DND-41 (cell line): Measurements from ENCODE around the gene LDB2.

Experiments used
- ATAC-seq: fragments of 200-7000 bp; cut with Tn5 transposase; 3 replicates; pipeline ENCODE4 v1.9.1; 2021; ENCODE audit warnings: low read depth; ENCODE audit not compliant: insufficient read depth
- DNase-seq: peaks from one replicate; pipeline ENCODE4 v3.0.0-alpha.2; 2020
- H2AFZ ChIP-seq: 2 replicates; pipeline ENCODE4 v1.6.0; 2012; ENCODE audit warnings: low read depth, low read length
- H3K27ac ChIP-seq: 2 replicates; pipeline ENCODE4 v1.5.1; 2012; ENCODE audit warnings: low read length, inconsistent platforms
- H3K27me3 ChIP-seq: fragments of 200-600 bp; sonication (generic); 2 replicates; pipeline ENCODE4 v1.6.0; 2012; ENCODE audit warnings: low read length, mild to moderate bottlenecking, inconsistent platforms; ENCODE audit not compliant: insufficient read depth, poor library complexity
- H3K36me3 ChIP-seq: 2 replicates; pipeline ENCODE4 v1.5.1; 2012; ENCODE audit warnings: low read length, inconsistent platforms; ENCODE audit not compliant: insufficient read depth
- H3K4me1 ChIP-seq: 2 replicates; pipeline ENCODE4 v1.5.1; 2012; ENCODE audit warnings: mild to moderate bottlenecking, low read length; ENCODE audit not compliant: insufficient read depth
- H3K4me2 ChIP-seq: 2 replicates; pipeline ENCODE4 v1.6.0; 2012; ENCODE audit warnings: mild to moderate bottlenecking, moderate library complexity, low read length, inconsistent platforms; ENCODE audit not compliant: insufficient read depth
- H3K4me3 ChIP-seq, 2 experiments: fragments of 200-600 bp in 1 of 2; shearing (Covaris generic) in 1 of 2; 2 replicates each; pipeline ENCODE4 v1.5.1; 2012 to 2016; ENCODE audit warnings: inconsistent platforms in 2 of 2, low read length in 2 of 2, mild to moderate bottlenecking in 2 of 2, low read depth in 1 of 2, moderate library complexity in 1 of 2
- H3K79me2 ChIP-seq: 2 replicates; pipeline ENCODE4 v1.6.0; 2012; ENCODE audit warnings: low read length, inconsistent platforms; ENCODE audit not compliant: insufficient read depth
- H3K9ac ChIP-seq: 2 replicates; pipeline ENCODE4 v1.6.0; 2012; ENCODE audit warnings: low read depth, mild to moderate bottlenecking, inconsistent platforms, low read length, moderate library complexity
- H3K9me3 ChIP-seq: 2 replicates; pipeline ENCODE4 v1.5.1; 2012; ENCODE audit warnings: low read length, moderate library complexity, mild to moderate bottlenecking, inconsistent platforms; ENCODE audit not compliant: insufficient read depth, severe bottlenecking
- H4K20me1 ChIP-seq: 2 replicates; pipeline ENCODE4 v1.6.0; 2012; ENCODE audit warnings: low read length; ENCODE audit not compliant: insufficient read depth
- CTCF ChIP-seq: IDR thresholded peaks from 2 replicates; pipeline ENCODE4 v1.5.1; 2012; ENCODE audit warnings: borderline replicate concordance, low read length, moderate library complexity, mild to moderate bottlenecking; ENCODE audit not compliant: poor library complexity, severe bottlenecking; ENCODE audit errors: extremely low read depth
- EZH2 ChIP-seq: IDR thresholded peaks from 3 replicates; pipeline ENCODE4 v1.6.1; 2012; ENCODE audit warnings: borderline replicate concordance, low read depth, mild to moderate bottlenecking, moderate library complexity, low read length, inconsistent platforms; ENCODE audit not compliant: severe bottlenecking

The LDB2 gene

GRCh38 chr4:16759931-16760582 is 138.4 kb downstream of the LDB2 start:
- no peak for ATAC-seq

GRCh38 chr4:16758816-16759215 is 139.6 kb downstream of the LDB2 start:
- Histone ChIP-seq H3K4me2 (no peak overlapping the region), H3K4me3 (no peak overlapping the region), H3K9me3 (no peaks in the 10 kb centered on the region), H3K27me3 (peaks cover 4% of the 10 kb centered on the region), H3K27ac (no peak overlapping the region), H3K9ac (no peak overlapping the region), H4K20me1 (no peaks in the 10 kb centered on the region), H3K4me1 (no peaks in the 10 kb centered on the region), H2AFZ (no peak overlapping the region), H3K79me2 (no peaks in the 10 kb centered on the region), H3K36me3 (no peaks in the 10 kb centered on the region)
- TF ChIP-seq EZH2 (no peak), CTCF (no peak)
- ATAC-seq (no peak), DNase-seq (no peak)

More at GRCh38 chr4:16759931-16760582, 138.4 kb downstream of the LDB2 start:
- TF ChIP-seq CTCF: no peak
- no peak for TF ChIP-seq EZH2
- DNase-seq: no peak
- no peaks in the 10 kb centered on the region for H4K20me1 ChIP-seq
- H3K36me3 ChIP-seq: no peaks in the 10 kb centered on the region
- no peaks in the 10 kb centered on the region for H3K9me3 ChIP-seq
- H3K27ac ChIP-seq: no peak overlapping the region
- H3K4me1 ChIP-seq: no peaks in the 10 kb centered on the region
- H3K9ac ChIP-seq: no peak overlapping the region
- no peak overlapping the region for H3K4me2 ChIP-seq
- no peak overlapping the region for H2AFZ ChIP-seq
- H3K79me2 ChIP-seq: no peaks in the 10 kb centered on the region
- H3K4me3 ChIP-seq: no peak overlapping the region
- peaks cover 4% of the 10 kb centered on the region for H3K27me3 ChIP-seq

- H3K9ac ChIP-seq: no peak overlapping the region
- no peaks in the 10 kb centered on the region for H4K20me1 ChIP-seq
- no peak for ATAC-seq
These were observed 140.2 kb downstream of the LDB2 start for GRCh38 chr4:16758255-16758654.

More at GRCh38 chr4:16758255-16758654, 140.2 kb downstream of the LDB2 start:
- Histone ChIP-seq H2AFZ (no peak overlapping the region), H3K4me1 (no peaks in the 10 kb centered on the region), H3K27ac (no peak overlapping the region), H3K4me3 (no peak overlapping the region), H3K9me3 (no peaks in the 10 kb centered on the region), H3K27me3 (peaks cover 7% of the 10 kb centered on the region), H3K79me2 (no peaks in the 10 kb centered on the region), H3K36me3 (no peaks in the 10 kb centered on the region), H3K4me2 (no peak overlapping the region)
- no peak for TF ChIP-seq CTCF
- no peak for TF ChIP-seq EZH2
- DNase-seq: no peak
